Measurements from ENCODE around the gene LPP. TPM values are rescaled to one million over a fixed set of nuclear protein-coding genes. Genes with fewer than 3 reads are reported as not detected.
A peak's percentile ranks its signal among the peaks of the same experiment; 100 is the strongest.

The LPP gene
- total RNA-seq, 3 donors from 2014 or later (not counting 1 experiment from before 2014, with no cell fraction given): 137 to 163 (median 149) TPM

DNA sequence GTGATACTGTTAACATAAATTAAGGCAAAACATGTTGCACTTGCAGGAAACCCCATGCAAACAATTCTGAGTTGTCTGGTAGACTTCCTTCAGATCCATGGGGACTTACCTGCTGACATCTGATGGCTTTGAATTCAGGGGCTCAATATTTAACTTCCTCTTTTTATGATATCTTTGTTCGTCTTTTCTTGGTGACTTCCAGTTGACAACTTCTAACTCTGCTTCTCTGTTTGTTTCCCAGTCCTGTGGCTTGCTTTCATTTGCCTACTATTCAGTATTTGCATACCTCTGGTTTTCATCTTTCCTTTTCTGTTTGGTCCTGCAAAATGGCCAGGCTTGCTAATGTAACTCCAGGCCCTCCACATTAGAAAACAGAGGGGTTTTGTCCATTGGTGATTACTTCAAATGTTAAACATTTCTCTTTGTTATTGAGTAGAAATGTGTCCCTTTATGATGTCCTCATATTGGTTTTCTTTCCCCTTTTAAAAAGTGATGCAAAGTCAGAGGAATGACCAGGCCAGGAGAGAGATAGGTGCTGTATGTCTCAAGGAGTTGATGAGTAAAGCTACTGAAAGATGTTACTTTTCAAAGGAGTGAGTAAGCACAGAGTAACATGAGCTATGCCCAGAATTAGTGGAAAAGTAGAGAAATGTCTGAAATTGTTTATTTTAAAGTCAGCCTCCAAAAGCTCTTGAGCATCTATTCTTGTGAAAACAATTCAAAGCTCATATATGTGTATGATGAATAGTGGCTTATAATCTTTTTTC is 335.9 kb downstream of the LPP start:
- Mint-ChIP-seq H3K36me3 (peaks cover 13% of the 10 kb centered on the region), H3K4me1 (peaks cover 22 to 24% of the 10 kb centered on the region in 2 donors), H3K27ac (peak overlapping the region in 1 of 2 donors; percentile 10), H3K27me3 (ENCODE audit: low read depth in 2 of 2) (no peaks in the 10 kb centered on the region), H3K4me3 (no peak overlapping the region), H3K9me3 (no peaks in the 10 kb centered on the region)
- Histone ChIP-seq H3K27ac (ENCODE audit: low read length) (peak overlapping the region; percentile 21), H3K9me3 (ENCODE audit: control insufficient read depth, insufficient read depth, low read length) (no peaks in the 10 kb centered on the region), H3K27me3 (ENCODE audit: control insufficient read depth, insufficient read depth, low read length) (no peaks in the 10 kb centered on the region), H3K4me1 (ENCODE audit: control insufficient read depth, insufficient read depth, low read length) (no peaks in the 10 kb centered on the region), H3K36me3 (ENCODE audit: control insufficient read depth, insufficient read depth, low read length) (peaks cover 13% of the 10 kb centered on the region), H3K4me3 (ENCODE audit: low read length) (no peak overlapping the region)
- intact Hi-C loops (cut with micrococcal nuclease): no loop called here
- TF ChIP-seq, protein P1, sequence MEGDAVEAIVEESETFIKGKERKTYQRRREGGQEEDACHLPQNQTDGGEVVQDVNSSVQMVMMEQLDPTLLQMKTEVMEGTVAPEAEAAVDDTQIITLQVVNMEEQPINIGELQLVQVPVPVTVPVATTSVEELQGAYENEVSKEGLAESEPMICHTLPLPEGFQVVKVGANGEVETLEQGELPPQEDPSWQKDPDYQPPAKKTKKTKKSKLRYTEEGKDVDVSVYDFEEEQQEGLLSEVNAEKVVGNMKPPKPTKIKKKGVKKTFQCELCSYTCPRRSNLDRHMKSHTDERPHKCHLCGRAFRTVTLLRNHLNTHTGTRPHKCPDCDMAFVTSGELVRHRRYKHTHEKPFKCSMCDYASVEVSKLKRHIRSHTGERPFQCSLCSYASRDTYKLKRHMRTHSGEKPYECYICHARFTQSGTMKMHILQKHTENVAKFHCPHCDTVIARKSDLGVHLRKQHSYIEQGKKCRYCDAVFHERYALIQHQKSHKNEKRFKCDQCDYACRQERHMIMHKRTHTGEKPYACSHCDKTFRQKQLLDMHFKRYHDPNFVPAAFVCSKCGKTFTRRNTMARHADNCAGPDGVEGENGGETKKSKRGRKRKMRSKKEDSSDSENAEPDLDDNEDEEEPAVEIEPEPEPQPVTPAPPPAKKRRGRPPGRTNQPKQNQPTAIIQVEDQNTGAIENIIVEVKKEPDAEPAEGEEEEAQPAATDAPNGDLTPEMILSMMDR (IDR thresholded peaks at IDR 0.05): no peak
- no peak for DNase-seq
- no peak for ATAC-seq
- 57% methylated on average over 1 of the region's 1 CpG for WGBS (ENCODE audit: insufficient coverage)

GRCh38 chr3:188490416-188490815 is 336.5 kb downstream of the LPP start:
- H3K4me3 ChIP-seq (ENCODE audit: low read length): no peak overlapping the region
- H3K4me1 ChIP-seq (ENCODE audit: control insufficient read depth, insufficient read depth, low read length): no peaks in the 10 kb centered on the region
- no peak overlapping the region for H3K27ac Mint-ChIP-seq
- no peak for DNase-seq
- H3K36me3 ChIP-seq (ENCODE audit: control insufficient read depth, insufficient read depth, low read length): peaks cover 9% of the 10 kb centered on the region
- TF ChIP-seq, protein P1 (IDR thresholded peaks at IDR 0.05): no peak
- over 99% methylated on average over 8 of the region's 11 CpGs for WGBS (ENCODE audit: insufficient coverage)
- H3K4me3 Mint-ChIP-seq: no peak overlapping the region
- H3K27ac ChIP-seq (ENCODE audit: low read length): no peak overlapping the region
- H3K36me3 Mint-ChIP-seq: peaks cover 7% of the 10 kb centered on the region
- no peak for ATAC-seq
- no peaks in the 10 kb centered on the region for H3K9me3 Mint-ChIP-seq
- no peaks in the 10 kb centered on the region for H3K27me3 Mint-ChIP-seq (ENCODE audit: low read depth in 2 of 2)
- H3K4me1 Mint-ChIP-seq: peaks cover 22 to 24% of the 10 kb centered on the region in 2 donors
- no peaks in the 10 kb centered on the region for H3K27me3 ChIP-seq (ENCODE audit: control insufficient read depth, insufficient read depth, low read length)
- intact Hi-C loops (cut with micrococcal nuclease): no loop called here
- no peaks in the 10 kb centered on the region for H3K9me3 ChIP-seq (ENCODE audit: control insufficient read depth, insufficient read depth, low read length)

DNA sequence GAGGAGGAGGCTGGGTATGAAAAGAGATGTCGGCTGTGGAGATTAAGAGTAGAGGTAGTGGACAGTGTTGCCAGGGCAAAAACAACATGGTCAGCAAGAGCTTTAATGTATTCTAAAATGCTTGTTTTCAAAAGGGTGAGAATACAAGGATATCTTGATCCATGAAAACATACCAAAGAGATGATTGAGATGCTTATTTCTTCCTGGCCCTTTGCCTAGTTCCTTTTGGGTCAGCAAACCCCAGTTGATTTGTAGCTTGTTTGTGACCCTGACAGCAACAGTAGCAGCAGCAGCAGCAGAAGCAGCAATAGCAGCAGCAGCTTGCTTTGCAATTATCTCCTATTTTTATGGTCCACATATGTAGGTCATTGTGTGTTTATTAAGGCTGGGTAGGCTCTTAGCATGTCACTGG is 337.3 kb downstream of the LPP start:
- Histone ChIP-seq H3K9me3 (ENCODE audit: control insufficient read depth, insufficient read depth, low read length) (no peaks in the 10 kb centered on the region), H3K4me3 (ENCODE audit: low read length) (no peak overlapping the region), H3K36me3 (ENCODE audit: control insufficient read depth, insufficient read depth, low read length) (peaks cover 8% of the 10 kb centered on the region), H3K27ac (ENCODE audit: low read length) (no peak overlapping the region), H3K27me3 (ENCODE audit: control insufficient read depth, insufficient read depth, low read length) (no peaks in the 10 kb centered on the region), H3K4me1 (ENCODE audit: control insufficient read depth, insufficient read depth, low read length) (no peaks in the 10 kb centered on the region)
- ATAC-seq: no peak
- no peaks in the 10 kb centered on the region for H3K9me3 Mint-ChIP-seq
- intact Hi-C loops (cut with micrococcal nuclease): no loop called here
- H3K4me1 Mint-ChIP-seq: peaks cover 21 to 22% of the 10 kb centered on the region in 2 donors
- H3K27ac Mint-ChIP-seq: no peak overlapping the region
- DNase-seq: no peak
- H3K27me3 Mint-ChIP-seq (ENCODE audit: low read depth in 2 of 2): no peaks in the 10 kb centered on the region
- WGBS (ENCODE audit: insufficient coverage): 100% methylated on average over 1 of the region's 1 CpG
- TF ChIP-seq, protein P1 (IDR thresholded peaks at IDR 0.05): no peak
- H3K36me3 Mint-ChIP-seq: peaks cover 2% of the 10 kb centered on the region
- no peak overlapping the region for H3K4me3 Mint-ChIP-seq

DNA sequence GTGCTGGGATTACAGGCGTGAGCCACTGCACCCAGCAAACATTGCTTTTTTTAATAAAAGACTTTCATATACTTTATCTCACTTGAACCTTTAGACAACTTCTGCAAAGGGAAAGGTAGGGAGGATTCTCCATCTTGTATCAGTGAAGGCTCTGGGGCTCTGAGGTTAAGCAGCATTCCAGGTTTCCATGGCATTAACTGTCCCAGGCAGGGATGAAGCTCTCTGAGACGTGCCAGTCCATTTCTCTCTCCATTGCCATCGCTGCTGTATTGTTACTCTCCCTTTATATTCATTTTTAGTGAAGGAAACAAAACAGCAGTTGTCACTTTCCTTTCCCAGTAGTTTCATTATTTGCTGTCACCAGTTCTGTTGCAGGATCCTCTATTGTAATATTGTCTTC is 342.4 kb downstream of the LPP start:
- no peak overlapping the region for H3K4me3 Mint-ChIP-seq
- WGBS (ENCODE audit: insufficient coverage): 85% methylated on average over 2 of the region's 3 CpGs
- peaks cover 7 to 12% of the 10 kb centered on the region in 2 donors for H3K4me1 Mint-ChIP-seq
- H3K36me3 Mint-ChIP-seq: no peaks in the 10 kb centered on the region
- no peak for ATAC-seq
- no peak for DNase-seq
- no peaks in the 10 kb centered on the region for H3K27me3 Mint-ChIP-seq (ENCODE audit: low read depth in 2 of 2)
- Histone ChIP-seq H3K4me1 (ENCODE audit: control insufficient read depth, insufficient read depth, low read length) (no peaks in the 10 kb centered on the region), H3K27ac (ENCODE audit: low read length) (no peak overlapping the region), H3K4me3 (ENCODE audit: low read length) (no peak overlapping the region), H3K27me3 (ENCODE audit: control insufficient read depth, insufficient read depth, low read length) (no peaks in the 10 kb centered on the region), H3K36me3 (ENCODE audit: control insufficient read depth, insufficient read depth, low read length) (peaks cover 3% of the 10 kb centered on the region), H3K9me3 (ENCODE audit: control insufficient read depth, insufficient read depth, low read length) (no peaks in the 10 kb centered on the region)
- no peaks in the 10 kb centered on the region for H3K9me3 Mint-ChIP-seq
- intact Hi-C loops (cut with micrococcal nuclease): no loop called here
- no peak overlapping the region for H3K27ac Mint-ChIP-seq
- TF ChIP-seq, protein P1 (IDR thresholded peaks at IDR 0.05): no peak
